GM18517 (cell line): ENCODE measurements around the gene C11orf91.

Experiments
- ATAC-seq: cut with Tn5 transposase; IDR thresholded peaks from one replicate; pipeline ENCODE4 v1.9.1; 2021; ENCODE audit warnings: mild to moderate bottlenecking, moderate library complexity; ENCODE audit not compliant: unreplicated experiment

The C11orf91 gene

GRCh38 chr11:33651990-33652389 lies 48.6 kb downstream of the C11orf91 start:
- ATAC-seq, result no peak

- no peak for ATAC-seq
Observed at GRCh38 chr11:33651555-33651954, 49.1 kb downstream of the C11orf91 start.

- no peak for ATAC-seq
Observed at GRCh38 chr11:33649944-33650343, 50.7 kb downstream of the C11orf91 start.
